AG09309 (cell line): ENCODE measurements around the gene FYN.

ENCODE experiments used
- DNase-seq: peaks from one replicate; pipeline ENCODE4 v3.0.0-alpha.2; 2010; ENCODE audit warnings: low read depth
- H3K4me3 ChIP-seq: 2 replicates; pipeline ENCODE4 v1.5.1; 2011; ENCODE audit warnings: mild to moderate bottlenecking, low read depth, low read length, moderate library complexity; ENCODE audit not compliant: control insufficient read depth
- CTCF ChIP-seq: IDR thresholded peaks from 2 replicates; pipeline ENCODE4 v1.5.1; 2011; ENCODE audit warnings: mild to moderate bottlenecking, low read depth, low read length, inconsistent platforms; ENCODE audit not compliant: insufficient read depth, control insufficient read depth; ENCODE audit errors: missing control alignments

Gene FYN

GRCh38 chr6:111658462-111659154, 214.6 kb downstream of the FYN start:
- no peak for TF ChIP-seq CTCF
- DNase-seq: peak; percentile 33
- H3K4me3 ChIP-seq: no peak overlapping the region

GRCh38 chr6:111657146-111657545, 216.1 kb downstream of the FYN start:
- no peak for TF ChIP-seq CTCF
- DNase-seq: peak; percentile 21
- H3K4me3 ChIP-seq: no peak overlapping the region

GRCh38 chr6:111653979-111654378, 219.3 kb downstream of the FYN start:
- H3K4me3 ChIP-seq: no peak overlapping the region
- no peak for DNase-seq
- TF ChIP-seq CTCF: no peak

- no peak overlapping the region for H3K4me3 ChIP-seq
- no peak for TF ChIP-seq CTCF
- DNase-seq: no peak
These were observed 219.8 kb downstream of the FYN start for GRCh38 chr6:111653434-111653833.

- DNase-seq: no peak
- H3K4me3 ChIP-seq: no peak overlapping the region
- no peak for TF ChIP-seq CTCF
These were observed 221.1 kb downstream of the FYN start for GRCh38 chr6:111652156-111652555.

GRCh38 chr6:111651185-111652034, 221.8 kb downstream of the FYN start:
- H3K4me3 ChIP-seq: no peak overlapping the region
- DNase-seq: no peak
- no peak for TF ChIP-seq CTCF
